Right kidney (tissue), 1 donor: ENCODE measurements around the gene ANKRD65.
"Not testable (repeated sequence)": the region's sequence is repeated elsewhere in the genome, so short reads cannot be mapped to it uniquely, and the experiment has no call there.

Experiments
- DNase-seq: peaks from one replicate; pipeline ENCODE4 v3.0.0-alpha.2; 2016

The ANKRD65 gene

GRCh38 chr1:1430992-1431844, 10.1 kb upstream of the ANKRD65 start:
- DNase-seq, result no peak

- peak; percentile 80 for DNase-seq
These were observed 9.3 kb upstream of the ANKRD65 start for GRCh38 chr1:1430114-1430982.

GRCh38 chr1:1429671-1430073, 8.6 kb upstream of the ANKRD65 start:
- no peak for DNase-seq

GRCh38 chr1:1428967-1429366, 7.9 kb upstream of the ANKRD65 start:
- not testable (repeated sequence) for DNase-seq

- DNase-seq, result no peak
These were observed 7.1 kb upstream of the ANKRD65 start for GRCh38 chr1:1428174-1428573.

GRCh38 chr1:1427820-1428148, 6.7 kb upstream of the ANKRD65 start:
- no peak for DNase-seq

- no peak for DNase-seq
These were observed 6.2 kb upstream of the ANKRD65 start for GRCh38 chr1:1427106-1427819.

- DNase-seq, result no peak
These were observed 5.5 kb upstream of the ANKRD65 start for GRCh38 chr1:1426496-1427105.

GRCh38 chr1:1425753-1426495, 4.8 kb upstream of the ANKRD65 start:
- DNase-seq, result peak; percentile 50

GRCh38 chr1:1425426-1425752, 4.3 kb upstream of the ANKRD65 start:
- no peak for DNase-seq

- DNase-seq, result no peak
These were observed 3.6 kb upstream of the ANKRD65 start for GRCh38 chr1:1424707-1425106.

- no peak for DNase-seq
These were observed 2.1 kb upstream of the ANKRD65 start for GRCh38 chr1:1423245-1423597.

- no peak for DNase-seq
These were observed 1.6 kb upstream of the ANKRD65 start for GRCh38 chr1:1422465-1423244.

GRCh38 chr1:1421907-1422464, 910 bp upstream of the ANKRD65 start:
- DNase-seq, result no peak

- no peak for DNase-seq
These were observed 378 bp downstream of the ANKRD65 start for GRCh38 chr1:1420654-1421141.

- peak; percentile 68 for DNase-seq
These were observed 1.0 kb downstream of the ANKRD65 start for GRCh38 chr1:1419813-1420653.

GRCh38 chr1:1419363-1419812, 1.7 kb downstream of the ANKRD65 start:
- no peak for DNase-seq

GRCh38 chr1:1418464-1419362, 2.4 kb downstream of the ANKRD65 start:
- no peak for DNase-seq
